Adrenal gland (tissue), 5 donors: ENCODE data around the gene SCAI.

Experiments used
- POLR2A ChIP-seq, 2 donors: fragments of 450-650 bp; IDR thresholded peaks; one replicate each; pipeline ENCODE4 v1.6.1; 2017; ENCODE audit warnings: antibody characterized with exemption in 2 of 2, mild to moderate bottlenecking in 2 of 2, moderate library complexity in 1 of 2
- TF ChIP-seq, protein P1 (sequence below), 6 experiments: fragments of 450-650 bp in 4 of 6; fragments of 200-600 bp in 2 of 6; sonication (generic) in 1 of 6; IDR thresholded peaks; 1 replicate in 5 of 6; 2 replicates in 1 of 6; pipeline versions ENCODE4 v1.5.1 to v1.8.0; 2016 to 2021; ENCODE audit warnings: antibody characterized with exemption in 6 of 6, mild to moderate bottlenecking in 2 of 6, moderate library complexity in 1 of 6
- donor health status: DM: no; HTN: no; CAD: no.

DNA sequence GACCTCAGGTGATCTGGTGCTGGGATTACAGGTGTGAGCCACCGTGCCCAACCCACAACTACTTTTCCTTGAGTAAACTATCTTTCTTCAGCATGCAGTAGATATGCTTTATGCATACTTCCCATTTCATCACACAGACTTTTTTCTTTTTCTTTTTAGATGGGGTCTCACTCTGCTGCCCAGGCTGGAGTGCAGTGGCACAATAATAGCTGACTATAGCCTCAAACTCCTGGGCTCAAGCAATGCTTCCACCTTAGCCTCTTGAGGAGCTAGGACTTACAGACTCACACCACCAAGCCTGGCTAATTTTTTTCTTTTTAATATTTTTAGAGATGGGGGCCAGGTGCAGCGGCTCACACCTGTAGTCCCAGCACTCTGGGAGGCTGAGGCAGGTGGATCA lies 23.4 kb upstream of the SCAI start:
- TF ChIP-seq, protein P1, sequence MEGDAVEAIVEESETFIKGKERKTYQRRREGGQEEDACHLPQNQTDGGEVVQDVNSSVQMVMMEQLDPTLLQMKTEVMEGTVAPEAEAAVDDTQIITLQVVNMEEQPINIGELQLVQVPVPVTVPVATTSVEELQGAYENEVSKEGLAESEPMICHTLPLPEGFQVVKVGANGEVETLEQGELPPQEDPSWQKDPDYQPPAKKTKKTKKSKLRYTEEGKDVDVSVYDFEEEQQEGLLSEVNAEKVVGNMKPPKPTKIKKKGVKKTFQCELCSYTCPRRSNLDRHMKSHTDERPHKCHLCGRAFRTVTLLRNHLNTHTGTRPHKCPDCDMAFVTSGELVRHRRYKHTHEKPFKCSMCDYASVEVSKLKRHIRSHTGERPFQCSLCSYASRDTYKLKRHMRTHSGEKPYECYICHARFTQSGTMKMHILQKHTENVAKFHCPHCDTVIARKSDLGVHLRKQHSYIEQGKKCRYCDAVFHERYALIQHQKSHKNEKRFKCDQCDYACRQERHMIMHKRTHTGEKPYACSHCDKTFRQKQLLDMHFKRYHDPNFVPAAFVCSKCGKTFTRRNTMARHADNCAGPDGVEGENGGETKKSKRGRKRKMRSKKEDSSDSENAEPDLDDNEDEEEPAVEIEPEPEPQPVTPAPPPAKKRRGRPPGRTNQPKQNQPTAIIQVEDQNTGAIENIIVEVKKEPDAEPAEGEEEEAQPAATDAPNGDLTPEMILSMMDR (IDR thresholded peaks at IDR 0.05) = no peak
- no peak for TF ChIP-seq POLR2A (IDR thresholded peaks at IDR 0.05)
